ENCODE results near the gene MTRF1L. TPM values are rescaled to one million over a fixed set of nuclear protein-coding genes. Genes with fewer than 3 reads are reported as not detected.

Gene MTRF1L
- total and polyA plus RNA-seq, 2 donors from 2014 or later = 15.8 to 19.2 TPM

DNA sequence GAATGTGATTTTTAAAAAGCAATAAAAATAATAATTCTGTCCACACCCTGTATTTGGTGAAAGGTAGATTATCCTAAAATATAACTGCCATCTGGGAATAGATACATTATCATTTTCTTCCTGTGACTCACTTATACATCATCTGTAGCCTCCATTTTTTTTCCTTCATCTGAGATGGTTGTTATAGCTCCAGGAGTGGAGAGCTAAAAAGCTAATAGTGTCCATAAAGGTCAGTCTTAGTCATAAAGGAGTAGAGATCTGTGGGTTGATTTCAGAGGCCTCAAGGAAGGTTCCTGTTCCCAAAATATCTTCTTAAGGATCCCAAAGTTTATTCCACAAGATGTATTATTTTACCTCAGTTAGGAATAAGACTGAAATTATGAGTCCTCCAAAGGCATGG, 60.8 kb downstream of the MTRF1L start:
- Histone ChIP-seq H3K27ac (ENCODE audit: low read depth in 2 of 2, low read length in 2 of 2) (no peak overlapping the region), H3K9me3 (ENCODE audit: control insufficient read depth in 2 of 3, insufficient read depth in 1 of 3, low read length in 3 of 3) (no peaks in the 10 kb centered on the region), H3K36me3 (ENCODE audit: control insufficient read depth in 2 of 3, insufficient read depth in 3 of 3, low read length in 3 of 3) (no peaks in the 10 kb centered on the region), H3K4me1 (ENCODE audit: control insufficient read depth in 2 of 3, insufficient read depth in 2 of 3, low read depth in 1 of 3, low read length in 3 of 3) (no peaks in the 10 kb centered on the region), H3K27me3 (ENCODE audit: control insufficient read depth, insufficient read depth, low read length) (no peaks in the 10 kb centered on the region), H3K4me3 (ENCODE audit: low read length in 3 of 3) (no peak overlapping the region), H3K9ac (ENCODE audit: low read length in 3 of 3) (no peak overlapping the region)
- intact Hi-C loops (cut with DNase I) = no loop called here
- no peak for FAIRE-seq
- TF ChIP-seq, protein P1, sequence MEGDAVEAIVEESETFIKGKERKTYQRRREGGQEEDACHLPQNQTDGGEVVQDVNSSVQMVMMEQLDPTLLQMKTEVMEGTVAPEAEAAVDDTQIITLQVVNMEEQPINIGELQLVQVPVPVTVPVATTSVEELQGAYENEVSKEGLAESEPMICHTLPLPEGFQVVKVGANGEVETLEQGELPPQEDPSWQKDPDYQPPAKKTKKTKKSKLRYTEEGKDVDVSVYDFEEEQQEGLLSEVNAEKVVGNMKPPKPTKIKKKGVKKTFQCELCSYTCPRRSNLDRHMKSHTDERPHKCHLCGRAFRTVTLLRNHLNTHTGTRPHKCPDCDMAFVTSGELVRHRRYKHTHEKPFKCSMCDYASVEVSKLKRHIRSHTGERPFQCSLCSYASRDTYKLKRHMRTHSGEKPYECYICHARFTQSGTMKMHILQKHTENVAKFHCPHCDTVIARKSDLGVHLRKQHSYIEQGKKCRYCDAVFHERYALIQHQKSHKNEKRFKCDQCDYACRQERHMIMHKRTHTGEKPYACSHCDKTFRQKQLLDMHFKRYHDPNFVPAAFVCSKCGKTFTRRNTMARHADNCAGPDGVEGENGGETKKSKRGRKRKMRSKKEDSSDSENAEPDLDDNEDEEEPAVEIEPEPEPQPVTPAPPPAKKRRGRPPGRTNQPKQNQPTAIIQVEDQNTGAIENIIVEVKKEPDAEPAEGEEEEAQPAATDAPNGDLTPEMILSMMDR (IDR thresholded peaks at IDR 0.05; ENCODE audit: borderline replicate concordance, extremely low read depth, insufficient read depth) = no peak
- no peak for DNase-seq

Other genes starting within 250 kb of the MTRF1L start
- 4.5 TPM for gene FBXO5, start 19.7 kb downstream of the MTRF1L start, total RNA-seq
- 1.8 TPM for gene FBXO5, start 19.7 kb downstream of the MTRF1L start, polyA plus RNA-seq (ENCODE audit: insufficient read depth, low read depth, low replicate concordance)
- 0.28 TPM for gene RGS17, start 128.6 kb upstream of the MTRF1L start, total RNA-seq
- gene RGS17, start 128.6 kb upstream of the MTRF1L start, polyA plus RNA-seq (ENCODE audit: insufficient read depth, low read depth, low replicate concordance) = not detected

Measured in kidney (tissue), 14 donors.